Activated naive CD4-positive, alpha-beta T cell treated with anti-CD3 and anti-CD28 coated beads, Interleukin-2, amount 10 ng/mL, durations not matched to agents 7 days and 5 days (primary cell): ENCODE results near the gene DCAF15.
"Not testable (repeated sequence)": the region's sequence is repeated elsewhere in the genome, so short reads cannot be mapped to it uniquely, and the experiment has no call there.

Experiments used
- CTCF ChIA-PET: fragments of 350-600 bp; sonication (Branson Sonifier 250); formaldehyde crosslinking; loops from one replicate; lab custom pipeline; 2021; ENCODE audit warnings: antibody characterized with exemption; lab: Charles Lee
- DNase-seq: peaks from one replicate; pipeline ENCODE4 v3.0.0-alpha.2; 2020
- H3K27ac Mint-ChIP-seq: one replicate; pipeline ENCODE4 v1.8.0; 2021; ENCODE audit warnings: mild to moderate bottlenecking, moderate library complexity, mixed read lengths
- H3K27me3 Mint-ChIP-seq: one replicate; pipeline ENCODE4 v1.8.0; 2021; ENCODE audit warnings: mild to moderate bottlenecking, mixed read lengths
- H3K36me3 Mint-ChIP-seq: one replicate; pipeline ENCODE4 v1.8.0; 2021; ENCODE audit warnings: mixed read lengths
- H3K4me1 Mint-ChIP-seq: one replicate; pipeline ENCODE4 v1.8.0; 2021; ENCODE audit warnings: mixed read lengths
- H3K4me3 Mint-ChIP-seq: one replicate; pipeline ENCODE4 v1.8.0; 2021; ENCODE audit warnings: mild to moderate bottlenecking, moderate library complexity, mixed read lengths
- H3K9me3 Mint-ChIP-seq: one replicate; pipeline ENCODE4 v1.8.0; 2021; ENCODE audit warnings: mixed read lengths

Gene DCAF15

DNA sequence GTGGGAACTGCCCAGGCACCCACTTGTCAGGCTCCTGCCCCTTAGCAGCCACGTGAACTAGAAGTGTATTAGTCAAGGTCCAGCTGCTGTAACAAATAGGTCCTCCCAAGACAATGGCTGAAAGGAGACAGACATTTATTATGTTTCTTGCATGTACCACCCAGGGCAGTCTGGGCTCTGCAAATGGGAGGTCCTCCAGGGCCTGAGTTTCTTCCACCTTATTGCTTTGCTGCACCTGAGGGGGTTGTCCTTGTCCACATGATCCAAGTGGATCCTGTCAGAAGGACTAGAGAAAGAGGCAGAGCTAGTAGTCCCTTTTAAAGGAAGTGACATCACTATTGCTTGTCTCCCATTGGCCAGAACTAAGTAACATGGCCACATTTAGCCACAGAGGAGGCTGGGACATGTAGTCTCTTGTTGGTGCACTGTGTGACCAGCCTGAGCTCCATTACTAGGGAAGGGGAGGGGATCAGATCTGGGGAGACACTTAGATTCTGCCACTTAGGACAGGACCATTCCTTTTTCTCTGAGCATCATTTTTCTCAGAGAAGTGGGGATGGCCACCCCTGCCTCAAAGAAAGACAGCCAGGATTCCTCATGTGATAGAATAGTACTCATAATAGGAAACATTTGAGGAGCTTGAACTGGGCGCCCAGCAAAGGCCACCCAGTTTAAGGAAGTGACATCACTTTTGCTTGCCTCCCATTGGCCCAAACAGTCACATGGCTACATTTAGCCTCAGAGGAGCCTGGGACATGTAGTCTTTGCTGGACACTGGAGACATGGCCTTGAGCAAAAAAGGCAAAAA is 31.2 kb upstream of the DCAF15 start:
- Mint-ChIP-seq H3K36me3 (peaks cover 51% of the 10 kb centered on the region), H3K9me3 (peaks cover 9% of the 10 kb centered on the region), H3K4me3 (no peak overlapping the region), H3K27me3 (no peaks in the 10 kb centered on the region), H3K4me1 (peaks cover 7% of the 10 kb centered on the region), H3K27ac (no peak overlapping the region)
- peak; percentile 49 for DNase-seq
- CTCF ChIA-PET = interaction anchor here (0.7 to 0.8 kb wide), 2 partner anchors 18 to 19 kb away, joined by 3 read pairs; no protein-coding TSS in a partner anchor

DNA sequence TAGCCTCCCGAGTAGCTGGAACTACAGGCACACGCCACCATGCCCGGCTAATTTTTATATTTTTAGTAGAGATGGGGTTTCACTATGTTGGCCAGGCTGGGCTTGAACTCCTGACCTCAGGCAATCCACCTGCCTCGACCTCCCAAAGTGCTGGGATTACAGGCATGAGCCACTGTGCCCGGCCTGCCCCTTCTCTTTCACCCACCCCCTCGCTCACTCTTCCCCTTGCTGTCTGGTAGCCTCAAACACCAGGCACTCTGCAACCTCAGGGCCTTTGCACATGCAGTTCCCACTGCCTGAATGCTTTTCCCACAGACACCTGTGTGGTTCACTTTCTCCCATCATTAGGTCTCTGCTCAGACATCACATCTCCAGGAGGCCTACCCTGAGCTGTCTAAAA is 30.2 kb upstream of the DCAF15 start:
- not testable (repeated sequence) for DNase-seq, H3K4me3 Mint-ChIP-seq, H3K9me3 Mint-ChIP-seq, H3K27me3 Mint-ChIP-seq, H3K27ac Mint-ChIP-seq
- H3K4me1 Mint-ChIP-seq = peaks cover 16% of the 10 kb centered on the region
- CTCF ChIA-PET = interaction anchor here (0.7 to 0.8 kb wide), 2 partner anchors 19 to 20 kb away, joined by 3 read pairs; no protein-coding TSS in a partner anchor
- H3K36me3 Mint-ChIP-seq = peaks cover 58% of the 10 kb centered on the region

DNA sequence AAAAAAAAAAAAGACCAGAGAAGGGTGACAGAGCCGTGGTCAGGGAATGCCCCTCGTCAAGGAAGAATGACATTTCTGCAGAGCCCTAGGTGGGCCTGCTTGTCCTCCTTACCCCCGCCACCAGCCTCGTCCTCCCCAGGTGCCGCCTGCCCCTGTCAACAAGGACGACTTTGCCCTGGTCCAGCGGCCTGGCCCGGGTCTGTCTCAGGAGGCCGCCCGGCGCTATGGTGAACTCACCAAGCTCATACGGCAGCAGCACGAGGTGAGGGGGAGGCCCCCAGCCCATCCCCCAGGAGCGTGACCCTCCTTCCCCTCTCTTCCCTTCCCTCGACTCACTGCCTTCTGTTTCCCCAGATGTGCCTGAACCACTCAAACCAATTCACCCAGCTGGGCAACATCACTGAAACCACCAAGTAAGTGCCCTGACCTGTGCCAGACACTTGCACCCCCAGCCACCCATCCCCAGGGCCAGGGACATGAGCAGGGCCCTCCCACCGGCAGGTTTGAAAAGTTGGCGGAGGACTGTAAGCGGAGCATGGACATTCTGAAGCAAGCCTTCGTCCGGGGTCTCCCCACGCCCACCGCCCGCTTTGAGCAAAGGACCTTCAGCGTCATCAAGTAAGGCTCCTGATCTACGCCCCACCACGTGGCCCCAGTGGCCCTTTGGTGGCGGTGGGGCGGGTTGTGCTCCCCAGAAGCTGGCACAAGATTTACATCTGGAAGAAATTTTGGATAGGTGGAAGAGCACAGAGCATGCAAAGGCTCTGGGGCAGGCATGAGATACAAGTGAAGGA is 28.9 kb upstream of the DCAF15 start:
- Mint-ChIP-seq H3K4me3 (no peak overlapping the region), H3K27me3 (no peaks in the 10 kb centered on the region), H3K4me1 (peaks cover 21% of the 10 kb centered on the region), H3K9me3 (peaks cover 9% of the 10 kb centered on the region), H3K27ac (no peak overlapping the region), H3K36me3 (peaks cover 61% of the 10 kb centered on the region)
- CTCF ChIA-PET = interaction anchor here (0.8 kb wide), 1 partner anchor 136 kb away, joined by 3 read pairs; no protein-coding TSS in a partner anchor
- DNase-seq = no peak

DNA sequence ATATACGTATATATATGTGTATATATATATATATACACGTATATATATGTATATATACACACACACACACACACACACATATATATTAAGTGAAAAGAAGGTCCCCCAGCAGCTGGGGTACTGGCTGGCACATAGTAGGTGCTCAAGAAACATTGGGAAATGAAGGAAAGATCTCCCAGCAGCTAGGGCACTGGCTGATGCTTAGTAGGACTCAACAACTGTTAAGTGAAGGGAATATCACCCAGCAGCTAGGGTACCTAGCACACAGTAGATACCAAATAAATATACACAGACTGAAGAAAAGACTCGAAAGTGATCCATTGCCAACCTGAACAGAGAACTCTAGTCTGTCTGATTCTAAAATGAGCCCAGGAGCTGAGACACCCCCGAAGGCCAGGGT is 26.3 kb upstream of the DCAF15 start:
- no peak for DNase-seq
- Mint-ChIP-seq H3K27me3 (no peaks in the 10 kb centered on the region), H3K4me1 (peaks cover 20% of the 10 kb centered on the region), H3K9me3 (peaks cover 3% of the 10 kb centered on the region), H3K36me3 (peaks cover 46% of the 10 kb centered on the region), H3K27ac (no peak overlapping the region), H3K4me3 (no peak overlapping the region)
- CTCF ChIA-PET = no interaction called here

DNA sequence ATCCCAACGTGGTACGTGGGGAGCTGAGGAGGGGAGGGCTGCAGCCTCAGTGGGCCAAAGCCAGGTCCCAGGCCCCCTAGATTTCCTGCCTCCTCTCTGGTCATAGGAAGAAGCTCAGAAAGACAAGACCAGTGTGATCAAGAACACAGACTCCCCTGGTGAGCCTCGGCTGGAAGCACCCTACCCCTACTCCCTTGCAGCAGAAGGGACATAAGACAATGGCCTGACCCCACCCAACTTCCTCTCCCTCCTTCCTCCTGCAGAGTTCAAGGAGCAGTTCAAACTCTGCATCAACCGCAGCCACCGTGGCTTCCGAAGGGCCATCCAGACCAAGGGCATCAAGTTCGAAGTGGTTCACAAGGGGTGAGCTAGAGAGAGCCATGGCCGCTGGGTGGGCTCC is 25.6 kb upstream of the DCAF15 start:
- Mint-ChIP-seq H3K27me3 (no peaks in the 10 kb centered on the region), H3K4me1 (peaks cover 19% of the 10 kb centered on the region), H3K36me3 (peaks cover 39% of the 10 kb centered on the region), H3K9me3 (no peaks in the 10 kb centered on the region), H3K27ac (peak overlapping the region; percentile 42), H3K4me3 (no peak overlapping the region)
- CTCF ChIA-PET = no interaction called here
- no peak for DNase-seq

DNA sequence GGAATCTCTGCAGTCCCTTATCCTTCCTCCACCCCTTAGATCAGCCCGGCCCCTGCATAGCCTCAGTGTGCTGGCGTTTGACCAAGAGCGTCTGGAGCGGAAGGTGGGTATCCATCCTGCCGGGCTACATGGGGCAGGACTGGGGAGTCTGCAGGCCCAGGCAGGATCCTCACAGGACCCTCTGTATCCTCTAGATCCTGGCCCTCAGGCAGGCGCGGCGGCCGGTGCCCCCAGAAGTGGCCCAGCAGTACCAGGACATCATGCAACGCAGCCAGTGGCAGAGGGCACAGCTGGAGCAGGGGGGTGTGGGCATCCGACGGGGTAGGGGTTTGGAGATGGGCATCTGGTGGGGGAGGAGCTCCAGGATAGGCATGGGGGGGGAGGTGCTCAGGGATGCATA is 23.0 kb upstream of the DCAF15 start:
- H3K27ac Mint-ChIP-seq = no peak overlapping the region

DNA sequence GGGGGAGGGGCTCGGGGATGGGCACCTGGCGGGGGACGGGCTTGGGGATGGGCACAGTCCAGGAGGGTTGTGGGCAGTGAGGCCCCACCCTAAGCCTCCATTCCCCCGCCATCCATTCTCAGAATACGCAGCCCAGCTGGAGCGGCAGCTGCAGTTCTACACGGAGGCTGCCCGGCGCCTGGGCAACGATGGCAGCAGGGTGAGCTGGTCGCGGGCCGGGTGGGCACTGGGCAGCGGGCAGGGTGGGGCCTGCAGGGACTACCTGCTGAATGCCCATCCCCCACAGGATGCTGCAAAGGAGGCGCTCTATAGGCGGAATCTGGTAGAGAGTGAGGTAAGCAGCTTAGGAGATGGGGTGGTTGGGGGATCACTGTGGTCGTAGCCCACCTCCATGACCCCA is 22.4 kb upstream of the DCAF15 start:
- no peak for DNase-seq
- Mint-ChIP-seq H3K4me3 (no peak overlapping the region), H3K27me3 (peaks cover 13% of the 10 kb centered on the region), H3K27ac (no peak overlapping the region), H3K9me3 (no peaks in the 10 kb centered on the region), H3K36me3 (peaks cover 17% of the 10 kb centered on the region), H3K4me1 (peaks cover 16% of the 10 kb centered on the region)
- CTCF ChIA-PET = no interaction called here

More for the DNA sequence above, 23.0 kb upstream of the DCAF15 start:
- CTCF ChIA-PET = interaction anchor here (0.7 kb wide), 1 partner anchor 29 kb away, joined by 3 read pairs; no protein-coding TSS in a partner anchor
- H3K27me3 Mint-ChIP-seq = peaks cover 10% of the 10 kb centered on the region
- H3K36me3 Mint-ChIP-seq = peaks cover 21% of the 10 kb centered on the region
- DNase-seq = no peak
- no peak overlapping the region for H3K4me3 Mint-ChIP-seq
- H3K4me1 Mint-ChIP-seq = peaks cover 16% of the 10 kb centered on the region
- no peaks in the 10 kb centered on the region for H3K9me3 Mint-ChIP-seq

DNA sequence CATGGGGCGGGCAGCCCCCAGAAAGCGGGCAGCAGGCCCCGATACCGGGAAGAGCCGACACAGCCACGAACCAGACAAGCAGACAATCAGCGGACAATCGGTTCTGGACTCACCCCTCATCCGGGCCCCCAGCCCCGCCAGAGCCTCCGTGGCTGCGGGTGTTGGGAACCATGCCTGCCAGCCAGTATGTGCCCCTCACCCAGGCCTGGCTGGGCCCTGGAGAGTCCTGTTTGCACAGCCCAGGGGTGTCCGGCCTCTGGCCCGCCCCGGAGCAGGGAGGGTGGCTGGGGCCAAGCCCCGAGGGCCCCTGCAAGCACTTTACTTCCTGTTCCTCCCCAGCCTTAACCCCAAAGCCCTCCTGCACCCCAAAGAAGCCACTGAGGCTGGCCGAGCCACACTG is 21.9 kb upstream of the DCAF15 start:
- Mint-ChIP-seq H3K27ac (no peak overlapping the region), H3K27me3 (peaks cover 18% of the 10 kb centered on the region), H3K36me3 (peaks cover 16% of the 10 kb centered on the region), H3K4me1 (peaks cover 16% of the 10 kb centered on the region), H3K4me3 (no peak overlapping the region), H3K9me3 (no peaks in the 10 kb centered on the region)
- DNase-seq = no peak
- CTCF ChIA-PET = no interaction called here

DNA sequence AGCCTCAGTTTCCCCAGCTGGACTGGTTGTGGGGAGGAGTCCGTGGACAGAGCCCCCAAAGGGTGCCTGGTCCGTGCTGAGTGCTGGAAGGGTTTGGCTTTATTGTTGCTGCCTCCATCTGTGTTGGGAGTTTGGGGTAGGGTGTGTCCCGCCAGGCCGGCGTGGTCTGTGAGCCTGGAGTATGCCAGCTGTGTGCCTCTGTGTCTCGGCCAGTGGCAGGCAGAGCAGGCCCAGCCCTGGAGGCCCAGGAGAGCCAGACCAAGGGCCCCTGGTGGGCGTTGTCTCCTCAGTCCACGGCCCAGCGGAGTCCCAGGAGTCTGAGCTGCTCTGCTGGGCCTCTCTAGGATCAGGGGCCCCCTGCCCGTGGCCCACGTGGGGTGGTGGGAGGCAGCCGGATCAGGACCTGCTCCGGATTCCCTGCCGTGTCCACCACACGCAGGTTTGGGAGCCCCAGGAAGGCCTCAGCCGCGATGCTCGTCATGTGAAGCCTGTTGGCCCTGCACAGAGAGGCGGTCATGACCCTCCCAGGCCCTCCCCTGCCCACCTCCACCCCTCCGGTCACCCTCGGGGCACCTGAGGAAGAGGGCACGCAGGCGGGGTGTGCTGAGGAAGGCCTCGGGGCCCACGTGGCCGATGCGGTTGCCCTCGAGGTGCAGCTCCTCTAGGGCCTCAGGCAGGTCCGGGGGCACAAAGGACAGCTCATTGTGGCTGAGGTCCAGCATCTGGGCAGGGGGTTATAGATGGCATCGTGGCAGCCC is 20.7 kb upstream of the DCAF15 start:
- Mint-ChIP-seq H3K36me3 (peaks cover 11% of the 10 kb centered on the region), H3K4me1 (peaks cover 11% of the 10 kb centered on the region)
- CTCF ChIA-PET = no interaction called here

DNA sequence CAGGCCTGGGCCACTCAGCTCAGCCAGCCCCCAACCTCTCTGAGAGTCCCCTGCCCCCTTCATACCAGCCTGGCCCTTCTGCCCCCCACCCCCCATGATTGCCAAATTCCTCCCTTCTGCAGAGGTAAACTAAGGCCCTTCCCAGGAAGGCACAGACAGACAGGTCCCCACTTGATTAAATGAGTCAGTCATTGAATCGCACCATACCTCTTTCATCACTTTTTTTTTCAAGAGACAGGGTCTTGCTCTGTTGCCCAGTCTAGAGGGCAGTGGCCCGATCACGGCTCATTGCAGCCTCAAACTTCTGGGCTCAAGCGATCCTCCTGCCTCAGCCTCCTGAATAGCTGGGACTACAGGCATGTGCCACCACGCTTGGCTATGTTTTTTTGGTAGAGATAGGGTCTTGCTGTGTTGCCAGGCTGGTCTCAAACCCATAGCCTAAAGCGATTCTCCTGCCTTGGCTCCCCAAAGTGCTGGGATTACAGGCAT is 20.1 kb upstream of the DCAF15 start:
- H3K4me3 Mint-ChIP-seq = no peak overlapping the region
- peaks cover 7% of the 10 kb centered on the region for H3K36me3 Mint-ChIP-seq
- no peak overlapping the region for H3K27ac Mint-ChIP-seq
- DNase-seq = no peak
- no peaks in the 10 kb centered on the region for H3K9me3 Mint-ChIP-seq
- peaks cover 27% of the 10 kb centered on the region for H3K27me3 Mint-ChIP-seq
- peaks cover 5% of the 10 kb centered on the region for H3K4me1 Mint-ChIP-seq
- CTCF ChIA-PET = no interaction called here

More for the DNA sequence above, 20.7 kb upstream of the DCAF15 start:
- Mint-ChIP-seq H3K27ac (no peak overlapping the region), H3K27me3 (peaks cover 27% of the 10 kb centered on the region), H3K4me3 (no peak overlapping the region), H3K9me3 (no peaks in the 10 kb centered on the region)
- no peak for DNase-seq

DNA sequence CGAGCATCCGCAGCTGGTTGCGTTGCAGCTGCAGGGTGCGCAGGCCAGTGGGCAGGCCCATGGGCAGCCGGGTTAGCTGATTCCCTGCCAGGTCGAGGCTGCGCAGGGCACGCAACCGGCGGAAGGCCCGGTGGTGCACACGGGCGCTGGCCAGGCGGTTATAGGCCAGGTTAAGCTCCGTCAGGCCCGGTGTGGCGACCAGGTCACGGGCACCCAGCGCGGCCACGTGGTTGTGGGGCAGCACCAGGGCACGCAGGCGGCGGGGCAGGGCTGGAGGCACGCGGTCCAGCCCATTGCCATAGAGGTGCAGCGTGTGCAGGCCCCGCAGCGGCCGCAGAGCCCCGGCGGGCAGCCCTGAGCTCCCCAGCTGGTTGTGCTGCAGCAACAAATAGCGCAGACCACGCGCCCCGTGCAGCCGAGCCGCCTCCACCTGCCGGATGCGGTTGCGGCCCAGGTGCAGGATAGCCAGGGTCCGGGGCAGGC is 19.4 kb upstream of the DCAF15 start:
- peaks cover 35% of the 10 kb centered on the region for H3K27me3 Mint-ChIP-seq
- no peak overlapping the region for H3K27ac Mint-ChIP-seq
- CTCF ChIA-PET = interaction anchor here (0.6 kb wide), 1 partner anchor 22 kb away, joined by 3 read pairs; no protein-coding TSS in a partner anchor
- peaks cover 3% of the 10 kb centered on the region for H3K4me1 Mint-ChIP-seq
- no peak overlapping the region for H3K4me3 Mint-ChIP-seq
- no peaks in the 10 kb centered on the region for H3K9me3 Mint-ChIP-seq
- DNase-seq = no peak
- H3K36me3 Mint-ChIP-seq = peaks cover 7% of the 10 kb centered on the region

DNA sequence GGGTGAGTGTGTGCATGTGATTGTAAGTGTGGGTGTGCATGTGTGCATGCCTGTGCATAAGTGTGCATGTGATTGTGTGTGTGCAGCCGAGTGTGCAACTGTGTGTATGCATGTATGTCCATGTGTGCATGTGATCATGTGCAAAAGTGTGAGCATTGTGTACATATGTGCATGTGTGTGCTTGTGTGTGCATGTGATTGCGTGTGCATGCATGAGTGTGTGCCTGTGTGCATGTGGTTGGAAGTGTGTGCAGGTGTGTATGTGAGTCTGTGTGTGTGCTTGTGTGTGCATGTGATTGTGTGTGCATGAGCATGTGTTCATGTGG is 17.6 kb upstream of the DCAF15 start:
- CTCF ChIA-PET = no interaction called here
- no peak for DNase-seq
- Mint-ChIP-seq H3K4me1 (no peaks in the 10 kb centered on the region), H3K27ac (no peak overlapping the region), H3K36me3 (no peaks in the 10 kb centered on the region), H3K9me3 (no peaks in the 10 kb centered on the region), H3K27me3 (peaks cover 49% of the 10 kb centered on the region), H3K4me3 (no peak overlapping the region)

DNA sequence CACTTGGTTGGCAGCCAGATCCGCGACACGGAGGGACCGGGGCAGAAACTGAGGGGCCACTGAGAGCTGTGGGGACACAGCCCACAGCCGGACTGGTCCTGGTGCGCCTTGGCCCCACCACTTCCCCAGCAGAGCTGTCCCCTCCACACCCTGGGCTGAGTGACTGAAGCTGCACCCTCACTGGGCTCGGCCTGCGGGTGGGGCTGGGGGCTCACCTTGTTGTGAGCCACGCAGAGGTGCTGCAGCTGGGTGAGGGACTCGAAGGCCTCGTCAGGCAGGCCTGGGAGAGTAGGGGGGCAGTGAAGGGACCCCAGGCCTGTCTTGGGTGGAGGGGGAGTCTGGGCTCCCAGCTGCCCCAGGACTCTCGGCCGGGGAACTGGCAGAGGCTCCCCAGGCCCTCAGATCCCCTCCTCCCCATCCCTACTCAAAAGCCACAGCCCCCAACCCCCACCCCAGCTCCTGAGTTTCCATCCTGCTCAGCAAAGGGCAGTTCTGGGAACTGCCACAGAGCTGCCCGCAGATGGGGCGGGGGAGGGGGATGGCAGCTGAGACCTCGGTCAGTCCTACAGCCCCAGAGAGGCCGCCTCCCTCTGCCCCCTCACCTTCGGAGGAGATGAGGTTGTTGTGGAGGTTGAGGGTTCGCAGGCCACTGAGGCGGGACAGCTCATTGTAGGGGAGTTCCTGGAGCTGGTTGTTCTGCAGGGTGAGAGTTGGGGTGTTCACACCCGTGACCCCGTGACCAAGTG is 16.4 kb upstream of the DCAF15 start:
- Mint-ChIP-seq H3K4me3 (no peak overlapping the region), H3K27me3 (peaks cover 49% of the 10 kb centered on the region), H3K4me1 (no peaks in the 10 kb centered on the region), H3K9me3 (no peaks in the 10 kb centered on the region), H3K27ac (no peak overlapping the region), H3K36me3 (no peaks in the 10 kb centered on the region)
- no peak for DNase-seq
- CTCF ChIA-PET = no interaction called here
